HepG2 (cell line): ENCODE results near the gene OR1F1. TPM values are rescaled to one million over a fixed set of nuclear protein-coding genes. Genes with fewer than 3 reads are reported as not detected.

Experiments used
- ATAC-seq: fragments of 200-7000 bp; cut with Tn5 transposase; 3 replicates; pipeline ENCODE4 v1.9.1; 2020; ENCODE audit warnings: mild to moderate bottlenecking, moderate library complexity
- BruUV-seq: library from RNA; stranded (reverse); fragments of 400-500 nt; replicated peaks from 2 replicates; lab custom pipeline; 2021; lab: Mats Ljungman, UMichigan
- CTCF ChIA-PET: fragments of 300-600 bp; formaldehyde crosslinking; extraction: SDS; loops from one replicate; lab custom pipeline; 2021; ENCODE audit warnings: low total read pairs, inconsistent platforms, low intra/inter-chr PET ratio; lab: Yijun Ruan, JAX
- POLR2A ChIA-PET: fragments of 350-600 bp; sonication (Branson Sonifier 250); formaldehyde crosslinking; loops from one replicate; lab custom pipeline; 2020; ENCODE audit warnings: antibody characterized with exemption, inconsistent platforms; lab: Yijun Ruan, JAX
- DNase-seq: peaks from one replicate; pipeline ENCODE4 v3.0.0-alpha.2; 2015; ENCODE audit warnings: low spot score
- FAIRE-seq: peaks from 3 replicates; lab custom pipeline; 2011; peaks lifted over from hg19 to GRCh38; lab: Jason Lieb, UNC
- H2AFZ ChIP-seq: one replicate; pipeline ENCODE4 v1.6.1; 2011; ENCODE audit warnings: low read length, inconsistent platforms
- H3K27ac ChIP-seq: fragments of 300-600 bp; 3 replicates; pipeline ENCODE4 v1.8.0; 2011; ENCODE audit warnings: mixed run types, mild to moderate bottlenecking, mixed read lengths, low read length, inconsistent platforms; ENCODE audit not compliant: insufficient read depth; ENCODE audit errors: extremely low read length
- H3K27me3 ChIP-seq, 2 experiments: fragments of 200-600 bp in 1 of 2; 2 replicates in 1 of 2; 3 replicates in 1 of 2; pipeline versions ENCODE4 v1.6.0 to v1.8.0; 2011; ENCODE audit warnings: low read length in 2 of 2, mild to moderate bottlenecking in 2 of 2, moderate library complexity in 2 of 2, inconsistent platforms in 1 of 2; ENCODE audit not compliant: insufficient read depth in 2 of 2, control insufficient read depth in 1 of 2
- H3K36me3 ChIP-seq, 2 experiments: fragments of 200-600 bp in 1 of 2; replicated peaks in 1 of 2; 2 replicates in 1 of 2; 3 replicates in 1 of 2; pipeline versions ENCODE4 v1.5.1 to v1.8.0; 2011; ENCODE audit warnings: low read length in 2 of 2, inconsistent platforms in 1 of 2; ENCODE audit not compliant: insufficient read depth in 2 of 2, control insufficient read depth in 1 of 2
- H3K4me1 ChIP-seq: 2 replicates; pipeline ENCODE4 v1.5.1; 2012; ENCODE audit warnings: low read length, inconsistent platforms; ENCODE audit not compliant: insufficient read depth
- H3K4me2 ChIP-seq: 2 replicates; pipeline ENCODE4 v1.6.0; 2011; ENCODE audit warnings: low read depth, low read length, inconsistent platforms
- H3K4me3 ChIP-seq, 3 experiments: fragments of 200-600 bp in 1 of 3; sonication (generic), shearing (Covaris generic) in 1 of 3; replicated peaks in 1 of 3; 2 replicates each; pipeline ENCODE4 v1.5.1; 2011 to 2016; ENCODE audit warnings: low read length in 3 of 3, inconsistent platforms in 2 of 3, low read depth in 2 of 3, mild to moderate bottlenecking in 2 of 3, control low read depth in 1 of 3, mixed read lengths in 1 of 3; ENCODE audit not compliant: insufficient read depth in 1 of 3
- H3K79me2 ChIP-seq: one replicate; pipeline ENCODE4 v1.6.1; 2011; ENCODE audit warnings: low read length, inconsistent platforms; ENCODE audit not compliant: insufficient read depth
- H3K9ac ChIP-seq: 2 replicates; pipeline ENCODE4 v1.6.0; 2011; ENCODE audit warnings: mild to moderate bottlenecking, low read depth, low read length, inconsistent platforms; ENCODE audit not compliant: insufficient read depth
- H3K9me3 ChIP-seq: 2 replicates; pipeline ENCODE4 v1.5.1; 2012; ENCODE audit warnings: mild to moderate bottlenecking, low read length
- H4K20me1 ChIP-seq: 2 replicates; pipeline ENCODE4 v1.6.0; 2011; ENCODE audit warnings: inconsistent platforms, mild to moderate bottlenecking, low read length, moderate library complexity; ENCODE audit not compliant: insufficient read depth
- DMAP1 ChIP-seq: IDR thresholded peaks from 2 replicates; pipeline ENCODE4 v1.6.1; 2016
- ELF1 ChIP-seq: sonication (generic); formaldehyde crosslinking; IDR thresholded peaks from 2 replicates; pipeline ENCODE4 v1.4.0; 2020; ENCODE audit warnings: missing genetic modification reagents
- ELF3 ChIP-seq: IDR thresholded peaks from 2 replicates; pipeline ENCODE4 v1.6.1; 2016; ENCODE audit warnings: missing genetic modification reagents, missing compliant biosample characterization
- FOSL2 ChIP-seq: sonication (generic); formaldehyde crosslinking; IDR thresholded peaks from 2 replicates; pipeline ENCODE4 v1.4.0; 2020; ENCODE audit warnings: missing genetic modification reagents
- GABPB1 ChIP-seq: IDR thresholded peaks from 2 replicates; pipeline ENCODE4 v1.6.1; 2016; ENCODE audit warnings: mild to moderate bottlenecking, missing genetic modification reagents, moderate library complexity, missing compliant biosample characterization
- KDM3A ChIP-seq: IDR thresholded peaks from 2 replicates; pipeline ENCODE4 v1.6.1; 2018; ENCODE audit warnings: low read depth, missing compliant biosample characterization
- MEIS2 ChIP-seq: sonication (generic); formaldehyde crosslinking; IDR thresholded peaks from 2 replicates; pipeline ENCODE4 v1.9.0; 2021; ENCODE audit warnings: mild to moderate bottlenecking, missing genetic modification reagents
- MIER2 ChIP-seq: IDR thresholded peaks from 2 replicates; pipeline ENCODE4 v1.6.1; 2016; ENCODE audit warnings: missing biosample characterization, missing genetic modification reagents
- PATZ1 ChIP-seq: sonication (generic); formaldehyde crosslinking; IDR thresholded peaks from 2 replicates; pipeline ENCODE4 v1.4.0; 2020; ENCODE audit warnings: missing genetic modification reagents
- POLR2AphosphoS2 ChIP-seq: IDR thresholded peaks from 2 replicates; pipeline ENCODE4 v1.6.1; 2011; ENCODE audit warnings: low read depth, low read length, improper control_type of control experiment
- ZNF350 ChIP-seq: sonication (generic); formaldehyde crosslinking; IDR thresholded peaks from 2 replicates; pipeline ENCODE4 v1.4.0; 2020; ENCODE audit warnings: mild to moderate bottlenecking, low read depth, missing genetic modification reagents, borderline replicate concordance
- ZNF605 ChIP-seq: sonication (generic); formaldehyde crosslinking; IDR thresholded peaks from 2 replicates; pipeline ENCODE4 v1.8.0; 2022; ENCODE audit warnings: mild to moderate bottlenecking, missing genetic modification reagents
- ZNF687 ChIP-seq: sonication (generic); formaldehyde crosslinking; IDR thresholded peaks from 2 replicates; pipeline ENCODE4 v1.5.1; 2020; ENCODE audit warnings: mild to moderate bottlenecking, missing genetic modification reagents, moderate library complexity
- WGBS: methylation state at CpG from one replicate; pipeline ENCODE4 v1.1.6; 2017; ENCODE audit warnings: low lambda C conversion rate; 5-methylcytosine and 5-hydroxymethylcytosine counted together
- in situ Hi-C: cut with HindIII; loops from 2 replicates; pipeline ENCODE4 v1.10.0; 2017; ENCODE audit warnings: low pct_unique_long_range_greater_than_20kb; ENCODE audit not compliant: extremely low pct_ligation_motif_present
- intact Hi-C: fragments of 100-400 bp; cut with micrococcal nuclease; formaldehyde crosslinking; loops from one replicate; pipeline ENCODE4 v1.10.0; 2022; ENCODE audit not compliant: unreplicated experiment
- polyA plus RNA-seq, 8 experiments: library from polyadenylated mRNA; depleted of rRNA in 3 of 8; stranded (reverse) in 7 of 8; unstranded in 1 of 8; fragments of >200 nt; fragmentation: Illumina TruSeq in 4 of 8; extraction: Trizol in 4 of 8; gene quantifications; 2 replicates each; pipeline versions ENCODE4 v1.2.1 to v1.2.3, GENCODE V29; 2011 to 2016; ENCODE audit warnings: low read depth in 4 of 8, missing spikeins in 1 of 8, mixed read lengths in 1 of 8; ENCODE audit not compliant: insufficient read depth in 1 of 8
- total RNA-seq, 5 experiments: library from RNA; depleted of rRNA; stranded (reverse); fragments of >200 nt; fragmentation: Illumina TruSeq; extraction: Trizol; gene quantifications; 2 replicates each; pipeline ENCODE4 v1.2.3, GENCODE V29; 2016; ENCODE audit warnings: low read depth in 1 of 5
- TF ChIP-seq, protein P1 (sequence below): sonication (generic); IDR thresholded peaks from 2 replicates; pipeline ENCODE4 v1.6.1; 2016; ENCODE audit warnings: low read depth, borderline replicate concordance

OR1F1 gene
- total and polyA plus RNA-seq, 2 of the 13 experiments (the other 11 are each of a cell fraction or from before 2014, with no cell fraction given), result 0.90 TPM; not detected in 1

DNA sequence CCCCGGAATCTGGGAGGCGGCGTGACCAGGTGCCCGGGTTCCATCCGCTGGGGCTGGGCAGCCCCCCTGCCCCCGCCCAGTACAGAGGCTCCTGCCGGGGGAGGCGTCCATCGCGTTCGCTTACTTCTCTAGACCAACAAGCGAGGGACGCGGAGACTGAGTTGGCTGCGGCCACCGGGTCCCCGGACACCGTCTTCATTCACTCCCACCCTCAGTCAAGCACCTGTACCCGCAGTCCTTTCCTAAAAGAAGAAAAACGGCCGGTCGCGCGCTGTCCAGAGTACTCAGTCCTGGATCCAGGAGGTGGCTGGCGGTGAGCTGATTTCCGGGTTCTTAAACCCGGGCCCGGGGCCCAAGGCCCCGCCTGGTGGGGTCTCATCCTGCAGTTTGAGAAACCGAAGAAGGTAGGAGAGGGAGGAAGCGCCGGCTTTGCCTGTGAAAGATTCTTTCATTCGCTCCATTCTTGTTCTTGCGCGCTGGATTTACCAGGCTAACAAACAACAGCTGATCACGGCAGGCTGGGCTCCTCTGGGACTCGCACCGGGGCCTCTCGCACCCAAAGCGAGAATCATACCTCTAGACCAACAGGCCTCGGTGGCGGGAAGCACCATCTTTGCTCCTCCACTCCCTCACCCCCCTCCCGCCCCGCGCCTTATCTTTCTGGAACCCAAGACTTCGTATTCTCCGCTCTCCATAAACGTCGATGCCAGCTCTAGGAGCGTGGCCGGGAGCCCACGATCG lies 17.4 kb upstream of the OR1F1 start:
- Histone ChIP-seq H3K4me1 (peaks cover 61% of the 10 kb centered on the region), H3K9me3 (no peaks in the 10 kb centered on the region), H3K4me2 (peak overlapping the region; percentile 94), H3K9ac (peak overlapping the region; percentile 10; the same call in 1 of the 2 replicates), H3K27ac (no peak overlapping the region), H3K36me3 (no peaks in the 10 kb centered on the region), H4K20me1 (no peaks in the 10 kb centered on the region), H3K27me3 (peaks cover 0 to 12% of the 10 kb centered on the region in 2 experiments; a peak in 1 of 5 replicates), H3K4me3 (peak overlapping the region; percentile 63 to 78 (median 77)), H2AFZ (no peak overlapping the region), H3K79me2 (no peaks in the 10 kb centered on the region)
- DNase-seq (no peak), FAIRE-seq (no peak), ATAC-seq (peak; percentile 25)
- no TSS peak for BruUV-seq
- intact Hi-C loops, result loop anchor here (2.0 to 5.0 kb wide), 2 partner anchors 18 to 38 kb away; no protein-coding TSS in a partner anchor
- POLR2A ChIA-PET, result interaction anchor here (0.6 to 3.5 kb wide), 8 partner anchors 7 to 94 kb away, joined by 3 to 51 read pairs (median 14); partner anchors contain the start of genes OR1F1 and ZNF213
- WGBS, result 4% methylated on average over 22 of the region's 53 CpGs
- in situ Hi-C loops, result no loop called here
- CTCF ChIA-PET, result no interaction called here
- TF ChIP-seq MEIS2, result no peak
- peak; percentile 14; the same call in 1 of the 2 replicates for TF ChIP-seq GABPB1 (CRISPR knock-in tag)
- 0 out of 2 replicates have a peak, but pooled peaks have one; percentile 5 for TF ChIP-seq FOSL2 (CRISPR knock-in tag)
- peak; percentile 50; the same call in 1 of the 2 replicates for TF ChIP-seq ELF3
- peak; percentile 63 for TF ChIP-seq ELF1 (CRISPR knock-in tag)
- TF ChIP-seq KDM3A (CRISPR knock-in tag), result 0 out of 2 replicates have a peak, but pooled peaks have one; percentile 21
- 0 out of 2 replicates have a peak, but pooled peaks have one; percentile 32 for TF ChIP-seq ZNF605 (CRISPR knock-in tag)
- peak; percentile 72 for TF ChIP-seq PATZ1 (CRISPR knock-in tag)
- TF ChIP-seq ZNF687 (CRISPR knock-in tag), result peak; percentile 40
- TF ChIP-seq MIER2 (CRISPR knock-in tag), result 0 out of 2 replicates have a peak, but pooled peaks have one; percentile 14
- TF ChIP-seq DMAP1 (CRISPR knock-in tag), result peak; percentile 40; the same call in 1 of the 2 replicates
- TF ChIP-seq, protein P1, sequence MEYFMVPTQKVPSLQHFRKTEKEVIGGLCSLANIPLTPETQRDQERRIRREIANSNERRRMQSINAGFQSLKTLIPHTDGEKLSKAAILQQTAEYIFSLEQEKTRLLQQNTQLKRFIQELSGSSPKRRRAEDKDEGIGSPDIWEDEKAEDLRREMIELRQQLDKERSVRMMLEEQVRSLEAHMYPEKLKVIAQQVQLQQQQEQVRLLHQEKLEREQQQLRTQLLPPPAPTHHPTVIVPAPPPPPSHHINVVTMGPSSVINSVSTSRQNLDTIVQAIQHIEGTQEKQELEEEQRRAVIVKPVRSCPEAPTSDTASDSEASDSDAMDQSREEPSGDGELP, result peak; percentile 81; the same call in 1 of the 2 replicates
- no peak for TF ChIP-seq POLR2AphosphoS2
- peak; percentile 60; the same call in 1 of the 2 replicates for TF ChIP-seq ZNF350 (CRISPR knock-in tag)
